Measurements from ENCODE around the gene CTH. TPM values are rescaled to one million over a fixed set of nuclear protein-coding genes. Genes with fewer than 3 reads are reported as not detected.
"Not testable (repeated sequence)": the region's sequence is repeated elsewhere in the genome, so short reads cannot be mapped to it uniquely, and the experiment has no call there.

The CTH gene
- total RNA-seq, 2 donors from 2014 or later: 39.4 to 50.4 TPM

GRCh38 chr1:70468180-70468579, 57.1 kb downstream of the CTH start:
- H3K36me3 Mint-ChIP-seq (ENCODE audit: insufficient read depth in 2 of 2): peaks cover 0 to 1% of the 10 kb centered on the region in 2 donors
- no peaks in the 10 kb centered on the region for H3K4me1 Mint-ChIP-seq (ENCODE audit: low read depth)
- H3K4me3 Mint-ChIP-seq: no peak overlapping the region
- DNase-seq: no peak
- ATAC-seq (replicated peaks in 1 of 2): no peak
- no peak overlapping the region for H3K27ac Mint-ChIP-seq
- H3K27me3 Mint-ChIP-seq (ENCODE audit: low read depth): peaks cover 35% of the 10 kb centered on the region
- H3K9me3 Mint-ChIP-seq: peaks cover 1 to 3% of the 10 kb centered on the region in 2 donors

GRCh38 chr1:70469184-70469583, 58.1 kb downstream of the CTH start:
- not testable (repeated sequence) for ATAC-seq (replicated peaks in 1 of 2); DNase-seq; H3K9me3 Mint-ChIP-seq; H3K4me3 Mint-ChIP-seq; H3K27ac Mint-ChIP-seq; H3K36me3 Mint-ChIP-seq (ENCODE audit: insufficient read depth in 2 of 2); H3K4me1 Mint-ChIP-seq (ENCODE audit: low read depth)
- H3K27me3 Mint-ChIP-seq (ENCODE audit: low read depth): peaks cover 35% of the 10 kb centered on the region

- H3K9me3 Mint-ChIP-seq: no peaks in the 10 kb centered on the region
- H3K27ac Mint-ChIP-seq: no peak overlapping the region
- DNase-seq (no peak), ATAC-seq (replicated peaks in 1 of 2) (no peak)
- no peaks in the 10 kb centered on the region for H3K36me3 Mint-ChIP-seq (ENCODE audit: insufficient read depth in 2 of 2)
- H3K4me3 Mint-ChIP-seq: no peak overlapping the region
- H3K27me3 Mint-ChIP-seq (ENCODE audit: low read depth): peaks cover 8% of the 10 kb centered on the region
- no peaks in the 10 kb centered on the region for H3K4me1 Mint-ChIP-seq (ENCODE audit: low read depth)
Measured at GRCh38 chr1:70475023-70475422, 64.0 kb downstream of the CTH start.

- no peaks in the 10 kb centered on the region for H3K9me3 Mint-ChIP-seq
- DNase-seq: no peak
- H3K36me3 Mint-ChIP-seq (ENCODE audit: insufficient read depth in 2 of 2): no peaks in the 10 kb centered on the region
- H3K27ac Mint-ChIP-seq: no peak overlapping the region
- no peaks in the 10 kb centered on the region for H3K4me1 Mint-ChIP-seq (ENCODE audit: low read depth)
- H3K4me3 Mint-ChIP-seq: no peak overlapping the region
- H3K27me3 Mint-ChIP-seq (ENCODE audit: low read depth): peaks cover 1% of the 10 kb centered on the region
- no peak for ATAC-seq (replicated peaks in 1 of 2)
Measured at GRCh38 chr1:70477090-70477489, 66.0 kb downstream of the CTH start.

GRCh38 chr1:70477905-70478304, 66.8 kb downstream of the CTH start:
- H3K4me1 Mint-ChIP-seq (ENCODE audit: low read depth); H3K4me3 Mint-ChIP-seq; H3K36me3 Mint-ChIP-seq (ENCODE audit: insufficient read depth in 2 of 2); H3K9me3 Mint-ChIP-seq; ATAC-seq (replicated peaks in 1 of 2); H3K27me3 Mint-ChIP-seq (ENCODE audit: low read depth); H3K27ac Mint-ChIP-seq; DNase-seq: not testable (repeated sequence)

GRCh38 chr1:70483342-70483741, 72.3 kb downstream of the CTH start:
- H3K4me3 Mint-ChIP-seq: no peak overlapping the region
- peaks cover 6% of the 10 kb centered on the region for H3K27me3 Mint-ChIP-seq (ENCODE audit: low read depth)
- no peaks in the 10 kb centered on the region for H3K4me1 Mint-ChIP-seq (ENCODE audit: low read depth)
- DNase-seq (no peak), ATAC-seq (replicated peaks in 1 of 2) (no peak)
- H3K9me3 Mint-ChIP-seq: no peaks in the 10 kb centered on the region
- H3K36me3 Mint-ChIP-seq (ENCODE audit: insufficient read depth in 2 of 2): no peaks in the 10 kb centered on the region
- no peak overlapping the region for H3K27ac Mint-ChIP-seq

- Mint-ChIP-seq H3K27me3 (ENCODE audit: low read depth) (peaks cover 6% of the 10 kb centered on the region), H3K27ac (no peak overlapping the region), H3K9me3 (no peaks in the 10 kb centered on the region), H3K36me3 (ENCODE audit: insufficient read depth in 2 of 2) (no peaks in the 10 kb centered on the region), H3K4me3 (no peak overlapping the region), H3K4me1 (ENCODE audit: low read depth) (no peaks in the 10 kb centered on the region)
- ATAC-seq (replicated peaks in 1 of 2): no peak
- DNase-seq: no peak
Measured at GRCh38 chr1:70485624-70486023, 74.6 kb downstream of the CTH start.

GRCh38 chr1:70486676-70487458, 75.8 kb downstream of the CTH start:
- Mint-ChIP-seq H3K27me3 (ENCODE audit: low read depth) (peaks cover 6% of the 10 kb centered on the region), H3K36me3 (ENCODE audit: insufficient read depth in 2 of 2) (no peaks in the 10 kb centered on the region), H3K4me1 (ENCODE audit: low read depth) (no peaks in the 10 kb centered on the region), H3K9me3 (no peaks in the 10 kb centered on the region), H3K4me3 (no peak overlapping the region), H3K27ac (no peak overlapping the region)
- DNase-seq (no peak), ATAC-seq (replicated peaks in 1 of 2) (no peak)

GRCh38 chr1:70487459-70487815, 76.4 kb downstream of the CTH start:
- H3K9me3 Mint-ChIP-seq: no peaks in the 10 kb centered on the region
- ATAC-seq (replicated peaks in 1 of 2): peak in 1 of 2 donors; percentile 17

GRCh38 chr1:70487910-70488665, 77.0 kb downstream of the CTH start:
- H3K4me3 Mint-ChIP-seq: no peak overlapping the region
- H3K4me1 Mint-ChIP-seq (ENCODE audit: low read depth): no peaks in the 10 kb centered on the region
- no peaks in the 10 kb centered on the region for H3K27me3 Mint-ChIP-seq (ENCODE audit: low read depth)
- no peaks in the 10 kb centered on the region for H3K36me3 Mint-ChIP-seq (ENCODE audit: insufficient read depth in 2 of 2)
- H3K27ac Mint-ChIP-seq: no peak overlapping the region
- peak; percentile 54 to 62 for ATAC-seq (replicated peaks in 1 of 2)
- peak; percentile 13 to 23 for DNase-seq
- H3K9me3 Mint-ChIP-seq: no peaks in the 10 kb centered on the region

More at GRCh38 chr1:70487459-70487815, 76.4 kb downstream of the CTH start:
- Mint-ChIP-seq H3K4me1 (ENCODE audit: low read depth) (no peaks in the 10 kb centered on the region), H3K36me3 (ENCODE audit: insufficient read depth in 2 of 2) (no peaks in the 10 kb centered on the region), H3K27ac (no peak overlapping the region), H3K4me3 (no peak overlapping the region), H3K27me3 (ENCODE audit: low read depth) (peaks cover 1% of the 10 kb centered on the region)
- DNase-seq: no peak

Other genes starting within 250 kb of the CTH start
- 10 to 100 TPM; 22.5 to 29.0 TPM for gene LRRC40, start 205.7 kb upstream of the CTH start, total RNA-seq
- gene SRSF11, start 189.9 kb upstream of the CTH start, total RNA-seq: 100 to 1,000 TPM; 245 TPM
- 10 to 100 TPM; 25.1 to 25.6 TPM for gene ANKRD13C, start 56.5 kb upstream of the CTH start, total RNA-seq